HG03108 (cell line): ENCODE measurements around the gene DNAJC11.
"Not testable (repeated sequence)": the region's sequence is repeated elsewhere in the genome, so short reads cannot be mapped to it uniquely, and the experiment has no call there.

Experiments used
- ATAC-seq: cut with Tn5 transposase; IDR thresholded peaks from one replicate; pipeline ENCODE4 v1.9.1; 2021; ENCODE audit warnings: moderate library complexity; ENCODE audit not compliant: unreplicated experiment

DNAJC11 gene

DNA sequence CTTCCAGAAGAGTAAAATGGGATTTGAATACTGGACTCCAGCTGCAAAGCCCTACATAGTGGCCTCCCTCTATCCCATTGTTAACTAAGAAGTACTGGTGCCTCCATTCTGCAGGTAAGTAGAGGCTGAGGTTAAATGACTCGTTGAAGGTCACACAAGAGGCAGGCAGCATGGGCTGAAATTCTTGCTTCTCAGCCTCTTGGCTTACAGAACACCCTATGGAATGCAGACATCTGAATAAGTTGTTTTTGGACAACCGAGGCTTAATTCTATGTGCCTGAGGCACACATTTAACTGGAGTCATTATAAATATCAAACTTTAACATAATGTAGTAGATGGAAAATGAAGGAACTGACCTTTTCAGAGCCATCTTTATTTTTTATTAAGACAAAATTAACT is 5.7 kb downstream of the DNAJC11 start:
- ATAC-seq, result no peak

DNA sequence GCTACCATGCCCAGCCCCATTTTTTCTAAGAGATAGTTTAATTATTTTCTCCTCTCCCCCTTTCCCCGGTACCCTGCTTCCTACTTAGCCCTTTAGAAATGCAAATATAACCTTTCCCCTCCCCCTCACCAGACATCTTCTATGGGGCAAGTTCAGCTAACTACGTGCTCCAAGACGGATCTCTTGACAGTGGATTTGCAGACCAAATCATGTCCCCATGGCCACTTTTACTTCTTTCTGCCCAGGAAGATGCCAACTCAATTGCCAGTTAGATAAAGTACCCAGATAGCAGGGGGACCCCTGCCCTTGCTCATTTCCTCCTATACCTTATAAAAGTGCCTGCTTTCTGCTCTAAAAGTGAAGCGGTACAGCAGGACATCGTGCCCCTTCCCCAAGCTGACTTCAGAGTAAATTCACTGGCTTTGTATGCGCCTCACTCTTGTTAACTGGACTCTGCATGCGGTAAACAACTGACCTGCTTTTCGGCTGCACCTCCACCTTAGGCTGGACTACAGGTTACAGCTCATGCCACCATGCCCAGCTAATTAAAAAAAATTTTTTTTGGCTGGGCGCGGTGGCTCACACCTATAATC is 7.4 kb downstream of the DNAJC11 start:
- ATAC-seq, result no peak

DNA sequence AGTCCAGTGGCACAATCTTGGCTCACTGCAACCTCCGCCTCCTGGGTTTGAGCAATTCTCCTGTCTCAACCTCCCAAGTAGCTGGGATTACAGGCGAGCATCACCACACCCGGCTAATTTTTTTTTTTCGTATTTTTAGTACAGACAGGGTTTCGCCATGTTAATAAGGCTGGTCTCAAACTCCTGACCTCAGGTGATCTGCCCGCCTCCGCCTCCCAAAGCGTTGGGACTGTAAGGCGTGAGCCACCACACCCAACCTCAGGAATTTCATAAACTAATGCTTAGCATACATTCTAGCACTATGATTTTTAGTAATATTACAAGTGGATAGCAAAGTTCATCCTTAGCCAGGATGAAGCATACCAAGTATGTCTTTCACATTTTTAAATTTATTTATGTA is 8.7 kb downstream of the DNAJC11 start:
- no peak for ATAC-seq

DNA sequence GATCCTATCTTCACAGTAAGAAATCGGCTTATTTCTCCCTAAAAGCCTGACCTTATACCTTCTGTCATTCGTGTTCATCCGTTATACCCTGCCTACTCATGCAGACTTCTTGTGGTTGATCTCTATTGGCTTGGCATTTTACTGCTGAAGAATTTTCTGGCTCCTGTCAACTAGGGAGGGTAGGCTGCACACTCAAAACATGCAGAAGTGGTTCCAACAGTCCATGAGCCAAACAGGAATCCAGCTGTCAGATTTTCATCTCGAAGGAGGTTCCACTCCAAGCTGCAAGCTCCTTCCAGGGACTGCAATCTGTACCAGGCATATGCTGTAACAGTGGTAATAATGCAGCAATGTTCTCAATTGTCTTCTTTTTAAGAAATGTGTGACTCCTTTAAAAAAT is 10.1 kb downstream of the DNAJC11 start:
- ATAC-seq, result no peak

DNA sequence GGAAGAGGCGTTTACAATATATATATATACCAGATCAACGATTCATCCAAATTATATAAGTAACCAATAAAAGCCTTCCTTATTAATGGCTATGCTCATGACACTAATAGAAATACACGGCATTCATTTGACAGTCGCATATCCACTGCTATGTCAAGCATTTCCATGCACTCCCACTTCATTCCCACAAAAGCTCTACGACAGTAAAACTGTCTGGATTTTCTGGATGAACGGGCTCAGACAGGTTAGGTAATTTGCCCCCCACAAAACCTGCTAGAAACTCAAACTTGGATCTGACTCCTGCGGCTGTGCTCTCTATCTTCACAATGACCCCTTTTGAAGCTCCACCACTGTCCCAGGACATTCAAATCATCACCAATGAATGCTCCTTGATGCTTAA is 11.4 kb downstream of the DNAJC11 start:
- no peak for ATAC-seq

DNA sequence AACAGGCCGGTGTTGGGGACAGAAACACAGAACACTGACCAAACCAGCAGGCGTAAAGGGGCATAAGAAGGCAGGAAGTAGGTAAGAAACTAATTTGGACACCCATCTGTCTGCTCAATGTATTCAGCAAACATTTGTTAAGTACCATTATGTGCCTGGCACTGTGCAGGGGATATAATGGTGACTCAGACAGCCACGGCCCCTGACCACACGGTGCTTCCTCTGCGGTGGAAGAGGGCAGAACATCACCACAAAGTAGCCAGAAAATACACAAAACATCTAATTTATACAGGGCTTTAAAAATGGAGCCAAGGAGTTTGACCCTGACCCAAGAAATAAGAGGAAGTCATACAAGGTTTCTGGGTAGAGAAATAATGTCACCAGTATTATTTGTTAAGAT is 12.9 kb downstream of the DNAJC11 start:
- ATAC-seq, result no peak

DNA sequence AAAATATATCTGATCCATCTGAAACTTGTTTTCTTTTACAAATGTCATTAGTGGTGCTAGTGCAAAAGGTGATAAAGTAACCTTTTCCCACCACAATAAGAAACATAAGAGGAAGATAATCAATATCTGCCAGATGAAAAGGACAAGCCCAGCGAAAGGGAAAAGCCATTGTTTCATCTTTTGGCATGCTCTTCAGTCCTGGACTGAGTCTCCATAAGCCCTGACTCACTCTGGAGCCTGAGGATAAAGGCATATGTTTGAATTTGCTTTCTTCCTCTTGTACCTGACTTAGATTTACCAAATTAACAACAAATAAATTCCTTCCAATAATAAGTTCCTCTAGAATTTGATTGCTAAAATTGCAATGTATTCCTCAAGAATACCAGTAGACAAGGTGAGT is 13.6 kb downstream of the DNAJC11 start:
- no peak for ATAC-seq

DNA sequence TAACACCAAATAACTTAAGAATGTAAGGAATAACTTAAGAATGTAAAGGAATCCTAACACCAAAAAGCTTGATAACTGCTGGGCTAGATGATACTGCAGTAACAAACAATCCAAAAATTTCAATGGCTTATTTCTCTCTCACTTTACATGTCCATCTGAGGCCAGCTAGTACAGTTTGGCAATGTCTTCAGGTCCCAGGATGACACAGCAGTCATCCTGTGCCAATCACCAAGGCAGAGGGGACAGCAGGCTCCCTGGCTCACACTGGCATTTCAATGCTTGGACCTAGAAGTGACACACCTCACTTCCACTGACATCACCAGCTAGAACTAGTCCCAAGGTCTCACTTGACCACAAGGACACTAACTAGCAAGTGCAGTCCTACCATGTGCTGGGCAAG is 15.3 kb downstream of the DNAJC11 start:
- no peak for ATAC-seq

DNA sequence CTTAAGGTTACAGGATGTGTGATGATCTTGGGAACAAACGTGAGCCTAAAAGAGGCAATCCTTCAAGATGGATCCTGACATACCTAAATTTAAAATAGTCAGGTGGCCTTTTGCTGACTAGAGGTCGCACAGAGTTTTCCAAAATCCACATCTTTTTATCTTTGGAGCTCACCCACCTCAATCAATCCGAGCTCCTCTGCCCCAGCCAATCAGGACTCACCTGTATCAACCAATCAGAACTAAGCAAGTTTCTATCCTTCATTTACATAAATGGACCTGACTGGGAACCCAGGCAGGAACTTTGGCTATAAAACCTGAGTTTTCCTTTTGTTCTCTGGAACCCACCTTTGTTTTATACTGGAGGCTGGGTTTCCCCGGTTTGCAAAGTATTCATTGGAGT is 16.2 kb downstream of the DNAJC11 start:
- ATAC-seq, result no peak

DNA sequence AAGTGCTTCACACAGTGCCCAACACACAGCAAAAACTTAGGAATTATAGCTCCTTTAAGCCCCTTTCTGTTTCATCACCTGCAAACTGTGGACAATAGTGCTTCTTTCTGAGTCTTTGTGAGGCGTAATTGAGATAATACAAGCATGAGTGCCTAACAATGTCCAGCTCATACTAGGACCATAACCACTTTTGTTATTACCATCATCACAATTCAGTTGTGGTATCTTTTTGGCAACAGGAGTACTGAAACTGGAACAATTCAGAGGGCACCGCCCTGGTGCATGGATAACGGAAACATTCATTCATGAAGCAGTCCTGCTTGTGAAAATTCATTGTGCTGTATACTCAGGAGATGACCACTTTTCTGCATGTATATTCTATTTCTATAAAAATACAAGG is 18.2 kb downstream of the DNAJC11 start:
- no peak for ATAC-seq

DNA sequence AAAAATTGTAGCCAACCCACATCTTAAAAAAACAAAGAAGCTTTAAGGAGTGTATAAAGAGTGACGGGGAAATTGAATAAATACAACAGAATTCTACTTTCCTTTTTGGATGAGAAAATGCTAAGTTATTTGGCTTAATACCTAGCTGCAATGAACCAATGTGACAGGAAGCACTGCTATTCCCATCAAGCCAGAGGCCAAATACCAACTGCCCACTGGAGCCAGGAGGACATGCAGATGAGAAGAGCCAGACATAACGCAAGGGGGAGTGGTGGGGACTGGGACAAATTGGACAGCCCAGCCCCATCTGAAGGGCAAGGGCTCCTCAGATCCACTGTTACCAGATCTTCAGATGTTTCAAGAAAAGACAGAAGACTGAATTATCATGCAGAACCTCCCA is 25.7 kb downstream of the DNAJC11 start:
- no peak for ATAC-seq

DNA sequence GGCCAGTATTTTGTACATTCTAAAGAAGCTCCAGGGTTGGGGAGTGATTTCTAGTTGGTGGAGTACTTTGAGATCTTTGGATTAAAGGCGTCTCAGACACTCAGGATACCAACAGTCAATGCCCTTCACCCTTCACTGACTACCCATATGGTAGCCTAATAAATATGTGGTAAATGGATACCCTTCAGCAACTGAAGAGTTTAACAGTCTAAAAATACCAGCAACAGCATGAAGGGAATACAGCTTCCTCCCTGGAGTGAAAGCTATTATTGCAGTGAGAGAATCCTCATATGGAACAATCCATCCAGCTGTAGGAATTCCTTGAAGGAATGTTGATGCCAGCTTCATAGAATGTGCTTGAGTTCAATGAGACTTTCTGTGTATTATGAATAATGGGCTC is 26.8 kb downstream of the DNAJC11 start:
- no peak for ATAC-seq

DNA sequence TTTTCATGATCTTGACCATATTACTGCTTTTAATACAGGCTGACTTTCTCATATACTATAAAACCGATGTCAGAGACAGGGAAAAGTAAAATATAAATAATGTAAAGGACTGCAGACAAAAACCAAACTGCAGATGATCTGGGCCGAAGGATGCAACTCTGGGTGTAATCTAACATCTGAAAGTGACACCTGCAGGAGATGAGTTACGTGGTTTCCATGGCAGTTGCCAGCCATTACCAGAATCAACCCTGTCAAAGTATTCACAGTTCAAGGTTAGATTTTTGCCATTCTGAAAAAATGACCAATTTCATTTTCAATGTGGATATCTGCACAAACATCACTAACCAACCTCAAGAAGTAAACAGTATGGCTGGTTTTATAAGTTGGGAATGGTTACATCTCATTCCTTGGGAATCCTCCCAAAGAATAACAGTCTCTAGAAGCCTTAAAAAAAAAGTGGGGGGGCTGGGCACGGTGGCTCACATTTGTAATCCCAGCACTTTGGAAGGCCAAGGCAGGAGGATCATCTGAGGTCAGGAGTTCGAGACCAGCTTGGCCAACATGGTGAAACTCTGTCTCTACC is 27.7 kb downstream of the DNAJC11 start:
- no peak for ATAC-seq

DNA sequence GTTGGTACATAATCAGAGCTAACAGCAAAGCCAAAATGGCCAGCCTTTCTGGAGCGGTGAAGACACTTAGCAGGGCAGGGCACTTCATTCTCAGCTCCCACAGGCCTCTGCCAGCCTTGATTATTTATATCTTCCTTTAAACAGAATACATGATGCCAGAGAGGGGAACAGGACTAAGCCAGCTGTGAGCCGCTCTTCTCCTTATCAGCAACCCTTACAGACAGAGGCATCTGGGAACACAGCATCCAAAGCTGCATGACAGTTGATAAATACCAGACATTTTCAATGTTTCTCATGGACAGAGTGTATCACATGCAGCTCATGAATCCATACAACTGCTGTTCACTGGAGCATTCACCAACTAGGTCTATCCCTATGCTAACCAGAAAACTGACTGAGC is 29.1 kb downstream of the DNAJC11 start:
- no peak for ATAC-seq

DNA sequence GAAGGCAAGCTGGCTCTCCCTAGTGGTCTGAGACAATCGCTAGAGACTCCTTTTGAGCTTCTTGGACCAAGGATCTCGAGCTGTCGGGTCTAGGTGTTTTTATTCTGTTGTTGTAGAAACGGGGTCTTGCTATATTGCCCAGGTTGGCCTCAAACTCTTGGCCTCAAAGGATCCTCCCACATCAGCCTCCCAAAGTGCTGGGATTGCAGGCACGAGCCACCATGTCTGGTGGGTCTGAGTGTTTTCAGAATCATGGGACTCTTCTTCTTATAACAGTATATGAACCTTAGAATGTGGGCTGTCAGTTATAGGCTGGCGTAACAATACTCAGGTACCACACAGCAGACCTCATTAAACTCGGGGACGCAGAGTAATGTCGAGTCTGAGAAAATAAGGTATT is 33.1 kb downstream of the DNAJC11 start:
- no peak for ATAC-seq

DNA sequence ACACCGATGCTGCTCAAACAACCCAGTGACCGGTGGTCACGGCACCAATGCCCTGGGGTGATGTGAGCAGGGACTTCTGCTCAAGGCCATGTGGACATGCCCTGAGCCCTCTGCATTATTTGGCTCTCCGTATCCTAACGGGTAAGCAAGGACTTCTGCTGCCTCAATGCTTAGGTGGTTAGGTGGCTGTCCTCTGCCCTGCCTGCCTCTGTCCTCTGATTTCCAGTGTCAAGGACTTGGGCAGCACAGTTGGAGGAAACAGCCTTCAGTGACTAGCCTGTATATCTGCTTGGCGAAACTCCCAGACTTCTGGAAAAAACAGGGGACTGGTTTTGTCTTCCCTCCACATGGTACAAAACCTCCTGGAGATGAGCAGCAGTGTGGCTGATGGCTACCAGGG is 34.5 kb downstream of the DNAJC11 start:
- ATAC-seq, result no peak

DNA sequence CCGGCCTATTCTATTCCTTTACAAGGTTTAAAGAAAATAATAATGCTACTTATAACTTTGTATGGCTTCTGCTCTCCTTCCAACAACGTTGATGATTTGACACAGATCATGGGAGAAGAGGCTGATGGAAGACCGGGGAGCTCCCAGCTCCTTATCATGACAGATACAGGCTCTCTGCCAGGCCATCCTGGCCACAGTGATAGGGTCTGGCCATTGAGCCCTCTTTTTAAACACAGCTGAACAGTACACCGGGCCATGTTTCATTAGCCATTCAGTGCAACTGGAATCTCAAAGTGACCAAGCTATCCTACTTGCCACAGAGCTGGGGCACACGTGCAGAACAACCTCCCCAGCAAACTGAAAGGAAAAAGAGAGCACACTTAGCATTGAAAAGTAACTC is 34.9 kb downstream of the DNAJC11 start:
- ATAC-seq, result no peak

DNA sequence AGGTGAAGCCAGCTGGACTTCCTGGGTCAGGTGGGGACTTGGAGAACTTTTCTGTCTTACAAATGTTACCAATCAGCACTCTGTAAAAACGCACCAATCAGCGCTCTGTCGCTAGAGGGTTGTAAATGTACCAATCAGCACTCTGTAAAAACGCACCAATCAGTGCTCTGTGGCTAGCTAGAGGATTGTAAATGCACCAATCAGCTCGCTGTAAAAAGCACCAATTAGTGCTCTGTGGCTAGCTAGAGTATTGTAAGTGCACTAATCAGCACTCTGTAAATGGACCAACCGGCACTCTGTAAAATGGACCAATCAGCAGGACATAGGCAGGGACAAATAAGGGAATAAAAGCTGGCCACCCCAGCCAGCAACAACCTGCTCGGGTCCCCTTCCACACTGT is 39.1 kb downstream of the DNAJC11 start:
- not testable (repeated sequence) for ATAC-seq

DNA sequence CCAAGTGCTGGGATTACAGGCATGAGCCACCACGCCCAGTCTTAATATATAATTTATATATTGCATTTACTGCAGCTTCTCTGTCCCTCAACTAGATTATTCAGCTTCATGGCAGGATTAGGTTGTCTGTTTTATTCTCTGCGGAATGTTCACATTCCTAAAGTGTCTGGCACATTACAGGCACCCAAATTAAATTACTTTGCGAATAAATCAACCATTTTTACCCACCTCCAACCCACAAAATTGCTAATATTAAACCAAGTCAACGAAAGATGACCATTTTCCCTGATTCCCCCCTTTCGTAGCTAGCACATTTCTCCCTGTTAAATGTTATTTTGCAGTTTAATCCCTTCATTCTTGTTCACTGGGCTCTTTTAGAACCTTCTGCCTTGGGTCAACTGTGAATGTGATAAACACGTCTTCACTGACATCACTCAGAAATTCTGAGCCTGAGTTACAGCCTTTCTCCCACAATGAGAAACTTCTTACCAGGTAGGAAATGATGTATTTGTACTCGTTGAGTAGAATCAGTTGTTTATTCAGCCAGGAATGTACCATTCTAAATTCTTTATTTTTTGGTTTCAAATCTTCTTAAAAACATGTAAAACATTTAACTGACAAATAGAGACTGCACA is 41.1 kb downstream of the DNAJC11 start:
- ATAC-seq, result no peak

DNA sequence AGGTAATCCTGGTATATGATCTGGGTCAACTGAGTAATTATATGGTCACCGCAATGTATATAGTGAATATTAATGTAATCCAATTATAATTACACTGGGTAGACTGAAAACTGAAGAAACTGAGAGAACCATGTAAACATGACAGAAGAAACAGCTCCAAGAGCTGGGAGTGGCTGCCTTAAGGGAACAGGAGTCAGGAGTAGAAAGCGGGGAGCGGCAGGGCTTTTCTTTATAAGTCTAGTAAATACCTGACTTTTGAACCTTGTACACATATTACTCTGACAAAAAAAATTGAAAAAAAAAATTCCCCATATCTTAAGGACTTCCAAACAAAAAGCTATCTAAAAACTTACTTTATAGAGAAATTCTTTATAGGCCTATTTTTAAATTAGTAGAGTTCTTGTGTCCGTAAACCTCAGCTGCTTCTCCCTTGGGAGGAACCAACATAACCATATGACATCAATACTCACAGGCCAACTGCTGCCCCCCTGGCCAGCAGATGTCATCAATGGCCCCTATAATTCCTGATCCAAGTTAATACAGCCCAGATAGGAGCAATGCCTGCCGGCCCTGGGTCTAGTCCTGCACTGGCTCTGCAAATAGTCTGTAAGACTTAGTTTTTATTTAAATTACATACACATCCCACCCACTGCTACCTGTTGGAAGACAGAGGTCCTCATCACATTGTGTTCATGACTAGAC is 43.1 kb downstream of the DNAJC11 start:
- ATAC-seq, result no peak

DNA sequence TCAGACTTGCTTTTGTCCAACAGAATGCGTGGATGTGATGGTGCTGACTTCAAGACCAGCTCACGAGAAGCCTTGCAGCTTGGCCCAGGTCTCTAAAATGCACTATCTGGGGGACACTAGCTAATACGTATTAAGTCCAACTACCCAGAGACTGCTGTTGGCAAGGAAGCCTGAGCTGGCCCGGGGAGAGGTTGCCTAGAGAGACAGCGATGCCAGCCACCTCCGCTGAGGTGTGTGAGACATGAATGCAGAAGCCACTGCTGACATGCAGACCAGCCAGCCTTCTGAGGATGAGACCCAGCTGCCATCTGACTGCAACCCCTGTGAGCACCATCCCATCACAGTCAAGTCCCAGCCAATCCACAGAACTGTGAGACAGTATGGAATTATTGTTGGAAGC is 44.5 kb downstream of the DNAJC11 start:
- no peak for ATAC-seq
